ENCODE measurements around the gene UFSP1.

Gene UFSP1

DNA sequence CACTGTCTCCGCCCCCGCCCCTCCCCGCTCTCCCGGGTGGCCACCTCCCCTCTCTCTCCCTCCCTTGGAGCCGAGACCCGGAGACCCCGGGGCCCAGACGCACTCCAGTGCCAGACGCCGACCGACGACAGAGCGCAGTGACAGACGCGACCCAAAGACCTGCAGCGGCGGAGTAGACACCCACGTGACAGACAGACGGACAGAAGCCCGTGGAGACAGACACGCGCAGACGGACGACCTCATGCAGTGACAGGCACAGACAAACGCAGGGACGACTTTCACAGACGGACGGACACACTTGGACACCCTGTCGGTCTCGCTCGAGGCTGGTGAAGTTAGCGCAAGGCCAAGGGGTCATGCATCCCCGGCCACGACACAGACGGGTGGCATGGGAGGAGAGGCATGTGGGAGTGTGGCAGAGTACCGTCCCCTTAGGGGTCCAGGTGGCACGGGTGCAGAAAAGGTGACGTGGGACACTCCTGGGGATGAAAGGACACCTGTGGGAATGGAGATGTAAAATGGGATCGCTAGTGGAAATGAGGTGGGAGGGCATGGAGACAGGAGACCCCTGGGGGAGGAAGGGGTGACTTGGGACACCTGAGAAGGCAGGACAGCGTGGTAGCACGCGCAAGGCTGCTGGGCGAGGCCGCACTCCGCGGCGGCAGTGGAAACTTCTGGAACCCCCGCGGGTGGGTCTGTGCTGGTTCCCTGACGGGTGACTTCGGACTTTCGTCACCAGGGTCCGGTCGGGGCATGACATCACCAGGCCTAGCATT, 6.6 kb upstream of the UFSP1 start:
- in situ Hi-C loops (cut with MboI; ENCODE audit: low sequenced_read_pairs): loop anchor here (10.0 kb wide), 1 partner anchor 399 kb away; no protein-coding TSS in a partner anchor

DNA sequence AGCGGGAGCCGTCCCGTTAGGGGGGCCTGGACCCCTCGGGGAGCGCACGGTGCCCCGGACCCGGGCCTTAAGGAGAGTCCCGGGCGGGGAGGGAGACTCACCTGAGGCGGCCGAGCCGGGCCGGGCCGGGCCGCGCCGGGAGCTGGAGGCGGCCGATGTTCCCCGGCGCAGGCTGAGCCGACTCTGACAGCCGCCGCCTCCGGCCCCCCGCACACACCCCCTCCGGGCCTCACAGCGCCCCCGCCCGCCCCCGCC, 6.1 kb upstream of the UFSP1 start, which contains the start of gene ACHE:
ACHE (minus strand) TSS at position 188 of the 255 bp plus-strand sequence. CDS start 1,656 bp downstream, outside the sequence.
- in situ Hi-C loops (cut with MboI; ENCODE audit: low sequenced_read_pairs): loop anchor here (10.0 kb wide), 1 partner anchor 399 kb away; no protein-coding TSS in a partner anchor

DNA sequence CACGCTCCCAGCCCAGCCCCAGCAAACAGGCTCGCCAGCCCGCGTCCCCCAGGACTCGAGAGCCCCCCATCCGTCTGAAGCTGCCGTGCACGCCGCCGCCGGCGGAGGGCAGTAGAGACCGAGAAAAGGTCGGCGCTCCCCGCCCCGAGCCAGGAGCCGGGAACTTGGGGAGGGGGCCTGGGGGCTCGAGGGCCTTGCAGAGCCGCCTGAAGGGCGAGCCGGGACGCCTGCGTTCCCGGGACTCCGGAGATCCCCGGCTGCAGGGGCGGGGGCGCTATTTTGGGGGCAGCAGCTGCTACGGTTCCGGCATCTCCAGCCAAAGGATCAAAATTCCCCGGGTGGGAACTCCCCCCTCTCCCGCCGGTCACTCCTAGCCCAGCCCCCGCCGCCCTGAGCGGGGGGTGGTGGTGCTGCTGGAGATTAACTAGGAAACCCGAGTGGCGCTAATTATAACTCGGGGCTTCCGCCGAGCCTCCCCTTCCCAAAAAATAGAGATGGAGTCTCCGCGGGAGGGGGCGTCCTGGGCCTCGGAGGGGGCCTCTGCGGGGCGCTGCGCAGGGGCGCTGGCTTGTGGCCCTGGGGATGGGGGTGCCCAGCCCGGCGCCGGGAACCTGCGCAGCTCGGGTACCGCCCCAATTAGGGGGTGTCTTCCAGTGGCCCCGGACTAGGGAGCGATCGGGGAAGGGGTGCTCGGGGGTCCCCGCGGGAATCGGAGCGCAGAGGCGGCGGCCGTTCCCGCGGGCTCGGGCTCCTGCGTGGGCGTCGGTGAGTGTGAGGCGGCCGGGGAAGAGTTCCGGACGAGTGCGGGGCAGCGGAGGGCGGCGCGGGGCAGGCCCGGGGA, 5.6 kb upstream of the UFSP1 start:
- in situ Hi-C loops (cut with MboI; ENCODE audit: low sequenced_read_pairs): loop anchor here (5.0 to 10.0 kb wide), 2 partner anchors 162 to 400 kb away; no protein-coding TSS in a partner anchor

DNA sequence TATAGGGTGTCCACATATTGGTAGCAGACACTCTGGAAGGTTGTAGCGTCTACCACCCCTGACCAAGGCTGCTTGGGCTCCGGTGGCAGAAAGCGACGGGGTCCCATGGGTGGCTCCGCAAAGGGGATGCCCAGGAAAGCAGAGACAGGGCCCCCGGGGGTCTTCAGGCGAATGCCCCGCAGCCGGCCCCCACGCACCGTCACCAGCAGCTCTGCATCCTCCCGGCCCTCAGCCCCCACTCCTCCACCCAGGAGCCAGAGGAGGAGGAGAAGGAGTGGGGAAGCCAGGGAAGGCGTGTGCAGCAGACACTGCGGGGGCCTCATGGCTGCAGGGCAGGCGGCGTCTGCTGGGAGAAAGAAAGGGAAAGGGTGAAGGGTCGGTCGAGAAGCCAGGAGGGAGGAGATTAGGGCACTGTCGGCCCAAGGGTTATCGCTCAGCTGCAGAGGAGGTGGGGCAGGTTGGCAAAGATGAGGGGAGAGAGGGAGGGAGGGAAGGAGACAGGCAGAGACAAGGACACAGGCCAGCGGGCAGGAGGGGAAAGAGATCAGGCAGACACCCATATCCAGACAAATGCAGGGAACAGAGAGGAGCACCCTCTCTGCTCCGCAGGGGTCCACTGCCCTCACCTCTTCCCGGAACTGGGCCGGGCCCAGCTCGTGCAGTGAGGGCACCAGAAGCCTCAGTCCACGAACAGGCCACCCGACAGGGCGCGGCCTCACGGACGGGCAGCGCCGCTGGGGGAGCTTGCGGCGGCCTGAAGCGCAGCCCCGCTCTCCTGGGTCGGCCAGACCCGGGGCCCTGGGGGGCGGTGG, 4.6 kb upstream of the UFSP1 start:
- in situ Hi-C loops (cut with MboI; ENCODE audit: low sequenced_read_pairs): loop anchor here (5.0 to 10.0 kb wide), 2 partner anchors 163 to 401 kb away; no protein-coding TSS in a partner anchor

DNA sequence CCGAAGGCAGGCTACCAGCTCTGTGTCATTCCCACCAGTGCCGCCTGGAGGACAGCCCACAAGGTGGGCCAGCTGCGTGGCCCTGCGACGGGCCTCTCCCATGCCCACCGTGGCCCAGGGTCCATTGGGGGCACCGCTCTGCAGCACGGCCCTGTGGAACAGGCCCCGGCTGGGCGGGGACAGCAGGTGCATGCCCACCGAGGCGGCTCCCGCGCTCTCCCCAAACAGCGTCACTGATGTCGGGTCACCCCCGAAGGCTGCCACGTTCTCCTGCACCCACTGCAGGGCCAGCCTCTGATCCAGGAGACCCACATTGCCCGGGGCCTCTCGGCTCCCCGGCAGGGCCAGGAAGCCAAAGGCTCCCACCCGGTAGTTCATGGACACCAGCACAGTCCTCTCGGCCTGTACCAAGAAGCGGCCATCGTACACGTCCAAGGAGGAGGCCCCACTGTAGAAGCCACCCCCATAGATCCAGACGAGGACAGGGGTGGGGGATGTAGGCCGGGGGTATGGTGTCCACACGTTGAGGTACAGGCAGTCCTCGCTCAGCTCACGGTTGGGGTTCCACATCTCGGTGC, 3.9 kb upstream of the UFSP1 start:
- in situ Hi-C loops (cut with MboI; ENCODE audit: low sequenced_read_pairs): loop anchor here (5.0 to 10.0 kb wide), 2 partner anchors 164 to 401 kb away; no protein-coding TSS in a partner anchor

DNA sequence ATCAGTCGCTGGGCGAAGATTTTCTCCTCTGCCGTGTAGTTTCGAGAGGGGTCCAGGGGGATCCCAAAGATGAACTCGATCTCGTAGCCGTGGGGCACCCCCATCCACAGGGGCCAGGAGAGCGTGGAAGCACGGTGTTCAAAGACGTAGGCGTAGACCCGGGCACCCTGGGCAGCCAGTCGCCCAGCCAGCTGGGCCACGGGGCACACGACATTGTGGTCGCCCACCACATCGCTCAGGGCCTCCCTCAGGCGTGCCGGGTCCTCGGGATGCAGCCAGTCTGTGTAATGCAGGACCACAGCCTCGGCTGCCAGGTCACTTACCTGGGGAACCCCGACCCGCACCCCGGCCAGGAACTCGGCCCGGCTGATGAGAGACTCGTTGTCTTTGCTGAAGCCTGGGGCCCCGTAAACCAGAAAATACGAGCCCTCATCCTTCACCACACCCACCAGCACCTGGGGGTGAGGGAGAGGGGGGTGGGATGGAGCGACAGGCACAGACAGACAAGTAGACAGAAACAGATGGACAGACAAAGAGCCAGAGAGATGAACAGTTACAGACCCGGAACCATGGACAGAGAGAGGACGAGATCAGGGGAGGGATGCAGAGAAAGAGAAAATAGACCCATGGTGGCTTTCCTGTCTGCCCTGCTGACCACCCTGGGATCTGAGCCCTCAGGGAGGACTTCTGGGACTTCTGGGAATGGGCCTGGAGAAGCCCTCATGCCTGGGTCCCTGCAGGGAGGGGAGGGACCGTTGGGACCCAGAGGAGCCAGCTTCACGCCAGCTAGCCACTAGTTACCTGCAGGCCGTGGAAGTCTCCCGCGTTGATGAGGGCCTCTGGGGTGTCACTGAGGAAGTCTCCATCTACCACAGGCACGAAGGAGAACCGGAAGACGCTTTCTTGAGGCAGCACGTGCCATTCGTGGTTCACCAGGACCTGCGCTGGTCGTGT, 3.1 kb upstream of the UFSP1 start:
- in situ Hi-C loops (cut with MboI; ENCODE audit: low sequenced_read_pairs): loop anchor here (5.0 to 10.0 kb wide), 2 partner anchors 165 to 402 kb away; no protein-coding TSS in a partner anchor

DNA sequence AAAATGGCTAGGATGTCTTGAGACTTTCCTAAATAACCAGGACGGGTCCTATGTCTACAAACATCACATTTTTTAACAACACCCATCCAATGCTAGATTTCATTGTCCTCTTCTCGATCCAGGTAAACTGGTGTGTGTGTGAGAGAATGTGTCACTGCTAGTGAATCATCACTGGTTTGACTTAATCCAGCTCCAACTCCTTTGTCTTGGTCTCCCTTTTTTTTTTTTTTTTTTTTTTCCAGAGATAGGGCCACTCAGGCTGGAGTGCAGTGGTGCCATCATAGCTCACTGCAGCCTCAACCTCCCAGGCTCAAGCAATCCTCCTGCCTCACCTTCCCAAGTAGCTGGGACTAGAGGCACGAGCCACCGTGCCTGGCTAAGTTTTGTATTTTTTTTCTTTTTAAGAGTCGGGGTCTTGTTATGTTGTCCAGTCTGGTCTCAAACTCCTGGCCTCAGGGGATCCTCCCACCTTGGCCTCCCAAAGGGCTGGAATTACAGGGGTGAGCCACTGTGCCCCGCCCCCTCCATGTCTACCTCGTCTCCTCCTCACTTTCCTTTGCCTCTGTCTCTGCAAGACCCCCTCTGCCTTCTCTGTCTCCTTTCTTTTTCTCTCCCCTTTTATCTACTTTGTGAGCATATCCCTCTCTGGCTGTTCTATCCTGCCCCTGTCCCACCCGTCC, 2.2 kb upstream of the UFSP1 start:
- in situ Hi-C loops (cut with MboI; ENCODE audit: low sequenced_read_pairs): loop anchor here (5.0 to 10.0 kb wide), 2 partner anchors 166 to 403 kb away; no protein-coding TSS in a partner anchor

DNA sequence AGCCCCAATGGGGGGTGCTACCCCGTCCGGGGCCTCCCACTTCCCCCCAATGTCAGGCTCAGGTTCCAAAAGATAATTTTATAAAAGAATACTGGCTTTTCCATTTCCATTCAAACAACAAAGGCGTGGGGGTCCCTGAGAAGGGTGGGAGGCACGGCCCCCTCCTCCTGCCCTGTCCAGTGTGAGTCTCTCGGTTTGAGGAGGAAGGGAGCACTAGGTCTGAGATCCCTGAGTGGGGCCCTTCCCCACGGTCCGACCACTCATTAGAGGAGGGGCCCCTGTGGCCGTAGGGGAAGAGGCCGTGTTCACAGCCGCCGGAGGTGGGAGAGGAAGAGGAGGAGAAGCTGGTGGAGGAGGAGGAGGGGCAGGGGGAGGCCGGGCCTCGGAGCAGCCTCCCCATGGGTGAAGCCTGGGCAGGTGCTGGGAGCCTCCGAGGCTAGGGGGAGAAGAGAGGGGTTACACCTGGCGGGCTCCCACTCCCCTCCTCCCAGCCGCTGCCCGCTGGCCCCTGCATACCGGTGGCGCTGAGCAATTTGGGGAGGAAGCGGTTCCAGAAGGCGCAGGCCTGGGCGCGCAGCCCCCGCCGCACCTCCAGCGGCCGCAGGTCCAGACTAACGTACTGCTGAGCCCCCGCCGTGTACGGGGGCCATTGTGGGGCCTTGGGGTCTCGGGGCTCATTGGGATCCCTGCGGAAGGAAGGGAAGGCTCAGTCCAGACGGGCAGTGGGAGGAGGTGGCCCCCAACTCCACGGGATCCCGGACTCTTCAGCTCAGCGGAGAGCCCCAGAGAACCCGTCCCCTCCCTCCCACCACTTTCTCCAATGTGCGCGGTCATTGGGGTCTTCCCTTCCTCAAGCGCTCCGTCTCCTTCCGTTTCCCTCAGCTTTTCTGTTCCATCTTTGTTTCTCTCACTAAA, 1.4 kb upstream of the UFSP1 start:
- in situ Hi-C loops (cut with MboI; ENCODE audit: low sequenced_read_pairs): loop anchor here (5.0 to 10.0 kb wide), 2 partner anchors 166 to 404 kb away; no protein-coding TSS in a partner anchor

DNA sequence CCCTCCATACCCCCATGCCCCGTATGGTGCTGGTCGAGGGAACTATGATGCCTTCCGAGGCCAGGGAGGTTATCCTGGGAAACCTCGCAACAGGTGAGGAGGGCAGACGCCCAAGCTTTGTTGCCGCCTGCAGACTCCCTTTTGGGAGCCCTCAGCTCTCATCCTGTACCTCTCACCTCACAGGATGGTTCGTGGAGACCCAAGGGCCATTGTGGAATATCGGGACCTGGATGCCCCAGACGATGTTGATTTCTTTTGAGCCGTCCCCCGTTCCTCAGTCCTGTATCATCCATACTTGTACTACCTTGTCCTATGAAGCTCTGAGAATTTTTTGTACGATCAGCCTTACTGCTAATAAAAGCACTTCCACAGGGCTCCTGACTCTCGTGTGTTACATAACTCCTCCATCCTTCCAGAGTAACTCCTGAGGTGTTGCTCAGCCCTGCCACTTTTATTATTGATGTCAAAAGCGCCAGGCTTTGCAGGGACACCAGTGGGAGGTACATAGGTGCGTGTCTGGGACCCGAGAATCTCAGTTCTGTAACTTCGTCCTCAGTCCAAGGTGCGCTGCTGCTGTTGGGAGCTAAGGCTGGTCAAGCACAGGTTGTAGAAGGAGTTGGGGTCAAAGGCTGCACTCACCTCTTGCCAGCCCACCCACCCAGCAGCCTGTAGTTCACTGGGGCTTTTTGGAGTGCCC, 1.1 kb downstream of the UFSP1 start:
- in situ Hi-C loops (cut with MboI; ENCODE audit: low sequenced_read_pairs): no loop called here

DNA sequence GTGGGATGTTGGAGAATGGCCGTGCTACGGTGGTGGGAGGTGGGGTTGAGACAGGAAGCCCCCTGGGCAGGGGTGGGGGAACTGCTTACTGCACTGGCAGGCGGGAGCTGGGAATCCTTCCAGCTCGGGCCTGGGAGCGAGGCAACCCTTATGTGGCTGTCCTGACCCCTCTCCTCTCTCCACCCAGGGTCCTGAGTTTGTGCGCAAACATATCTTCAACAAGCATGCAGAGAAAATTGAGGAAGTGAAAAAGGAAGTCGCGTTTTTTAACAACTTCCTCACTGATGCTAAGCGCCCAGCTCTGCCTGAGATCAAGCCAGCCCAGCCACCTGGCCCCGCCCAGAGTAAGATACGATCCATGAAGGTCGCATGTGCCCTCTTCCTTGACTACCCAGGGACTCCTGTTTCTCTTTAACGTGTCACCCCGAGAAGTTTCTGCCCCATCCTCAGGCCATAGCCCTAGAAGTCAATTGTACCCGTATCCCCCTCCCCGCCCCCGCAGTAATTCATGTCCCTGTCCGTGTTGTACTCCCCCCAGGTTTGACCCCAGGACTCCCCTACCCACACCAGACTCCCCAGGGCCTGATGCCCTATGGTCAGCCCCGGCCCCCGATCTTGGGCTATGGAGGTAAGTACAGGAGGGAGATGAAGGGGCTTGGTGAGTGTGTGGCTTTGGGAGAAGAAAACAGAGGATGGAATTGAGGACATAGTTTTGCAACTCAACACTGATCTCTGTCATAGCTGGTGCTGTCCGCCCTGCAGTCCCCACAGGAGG, 1.8 kb downstream of the UFSP1 start:
- in situ Hi-C loops (cut with MboI; ENCODE audit: low sequenced_read_pairs): no loop called here

DNA sequence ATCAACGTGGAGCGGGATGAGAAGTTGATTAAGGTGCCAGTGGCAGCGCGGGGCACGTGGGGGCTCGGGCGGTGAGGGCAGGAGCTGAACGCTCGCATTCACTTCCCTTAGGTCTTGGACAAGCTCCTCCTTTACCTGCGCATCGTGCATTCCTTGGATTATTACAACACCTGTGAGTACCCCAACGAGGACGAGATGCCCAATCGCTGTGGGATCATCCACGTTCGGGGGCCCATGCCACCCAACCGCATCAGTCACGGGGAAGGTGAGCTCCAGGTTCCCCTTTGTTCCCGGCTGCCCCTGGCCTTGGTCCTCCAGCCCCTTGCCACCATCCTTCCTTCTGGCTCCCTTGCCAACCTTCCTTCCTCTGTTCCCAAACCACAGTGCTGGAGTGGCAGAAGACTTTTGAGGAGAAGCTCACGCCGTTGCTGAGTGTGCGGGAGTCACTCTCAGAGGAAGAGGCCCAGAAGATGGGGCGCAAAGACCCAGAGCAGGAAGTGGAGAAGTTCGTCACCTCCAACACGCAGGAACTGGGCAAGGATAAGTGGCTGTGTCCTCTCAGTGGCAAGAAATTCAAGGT, 2.5 kb downstream of the UFSP1 start:
- in situ Hi-C loops (cut with MboI; ENCODE audit: low sequenced_read_pairs): no loop called here

DNA sequence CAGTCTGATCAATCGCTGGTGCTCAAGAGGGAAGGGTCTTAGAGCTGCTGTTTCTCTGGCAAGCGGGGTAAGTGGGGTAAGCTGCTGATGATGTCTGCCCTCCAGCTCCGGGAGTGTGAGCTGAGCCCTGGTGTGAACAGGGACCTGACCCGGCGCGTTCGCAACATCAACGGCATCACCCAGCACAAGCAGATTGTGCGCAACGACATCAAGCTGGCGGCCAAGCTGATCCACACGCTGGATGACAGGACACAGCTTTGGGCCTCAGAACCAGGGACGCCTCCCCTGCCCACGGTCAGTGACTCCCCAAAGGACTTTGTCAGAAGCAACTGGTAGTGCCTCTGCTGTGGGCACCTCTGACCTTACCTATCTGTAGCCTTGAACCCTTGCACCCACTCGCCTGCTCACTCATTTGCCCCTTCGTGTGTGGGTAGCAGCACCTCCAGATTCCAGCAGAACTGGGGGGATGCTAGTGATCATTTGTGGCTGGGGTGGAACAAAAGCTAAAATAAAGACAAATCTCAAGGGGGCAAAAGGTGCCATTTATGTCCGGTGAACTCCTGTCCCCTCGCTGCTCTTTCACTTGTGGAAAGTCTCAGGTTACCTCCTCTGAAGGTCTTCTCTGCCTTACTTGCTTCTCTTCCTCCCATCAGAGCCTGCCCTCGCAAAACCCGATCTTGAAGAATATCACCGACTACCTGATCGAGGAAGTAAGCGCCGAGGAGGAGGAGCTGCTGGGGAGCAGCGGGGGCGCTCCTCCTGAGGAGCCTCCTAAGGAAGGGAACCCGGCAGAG, 3.2 kb downstream of the UFSP1 start:
- in situ Hi-C loops (cut with MboI; ENCODE audit: low sequenced_read_pairs): no loop called here

DNA sequence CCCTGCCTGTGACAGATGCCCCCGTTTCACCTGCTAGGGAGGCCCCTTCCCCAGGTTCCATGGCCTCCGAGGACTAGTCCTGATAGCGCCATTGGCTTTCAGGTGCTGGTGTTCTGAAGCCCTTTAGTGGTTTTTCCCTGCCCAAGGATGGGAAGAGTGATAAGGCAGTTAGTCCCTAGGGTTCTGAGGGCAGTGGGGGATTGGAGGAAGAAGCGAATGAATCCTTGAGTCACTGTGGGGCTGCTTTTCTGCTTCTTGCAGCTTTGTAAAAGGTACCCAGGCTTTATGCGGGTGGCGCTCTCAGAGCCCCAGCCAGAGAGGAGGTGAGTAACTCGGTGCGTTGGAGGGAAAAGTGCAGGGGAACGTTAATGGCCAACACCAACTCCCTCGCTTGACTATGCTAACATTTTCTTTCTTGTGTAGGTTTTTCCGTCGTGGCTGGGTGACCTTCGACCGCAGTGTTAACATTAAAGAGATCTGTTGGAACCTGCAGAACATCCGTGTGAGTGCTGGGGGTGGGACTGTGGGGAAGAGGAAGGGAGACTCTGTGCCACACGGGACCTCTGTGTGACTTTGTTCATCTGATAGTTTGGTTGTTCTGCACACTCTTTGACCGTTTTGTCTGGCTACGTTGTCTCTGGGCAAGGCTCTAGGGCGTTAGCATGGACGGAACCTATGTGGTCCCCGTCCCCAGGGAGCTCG, 3.9 kb downstream of the UFSP1 start:
- in situ Hi-C loops (cut with MboI; ENCODE audit: low sequenced_read_pairs): no loop called here

DNA sequence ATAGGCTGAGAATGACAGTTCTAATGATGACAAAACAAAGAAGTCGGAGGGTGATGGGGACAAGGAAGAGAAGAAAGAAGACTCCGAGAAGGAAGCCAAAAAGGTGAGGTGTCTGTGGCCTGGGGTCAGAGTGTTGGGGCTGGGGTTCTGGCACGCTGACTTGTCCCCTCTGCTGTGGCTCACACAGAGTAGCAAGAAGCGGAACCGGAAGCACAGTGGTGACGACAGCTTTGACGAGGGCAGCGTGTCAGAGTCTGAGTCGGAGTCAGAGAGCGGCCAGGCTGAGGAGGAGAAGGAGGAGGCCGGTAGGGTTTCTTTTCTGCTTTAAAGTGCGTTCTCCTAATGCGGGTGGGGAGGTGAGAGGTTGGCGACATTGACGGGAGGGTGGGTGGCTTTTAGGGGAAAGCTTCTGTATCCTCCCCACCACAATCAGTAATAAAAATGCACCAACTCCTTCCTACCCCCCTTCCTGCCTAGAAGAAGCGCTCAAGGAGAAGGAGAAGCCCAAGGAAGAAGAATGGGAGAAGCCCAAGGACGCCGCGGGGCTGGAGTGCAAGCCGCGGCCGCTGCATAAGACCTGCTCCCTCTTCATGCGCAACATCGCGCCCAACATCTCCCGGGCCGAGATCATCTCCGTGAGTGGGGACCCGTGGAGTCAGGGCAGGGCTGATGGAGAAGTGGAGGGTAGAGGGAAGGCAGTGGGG, 4.6 kb downstream of the UFSP1 start:
- in situ Hi-C loops (cut with MboI; ENCODE audit: low sequenced_read_pairs): no loop called here
